HG02623 (cell line): ENCODE results near the gene PFDN2.

ENCODE experiments used
- ATAC-seq: cut with Tn5 transposase; IDR thresholded peaks from one replicate; pipeline ENCODE4 v1.9.1; 2021; ENCODE audit warnings: moderate library complexity; ENCODE audit not compliant: unreplicated experiment

Gene PFDN2

GRCh38 chr1:161061419-161061818, 56.4 kb downstream of the PFDN2 start:
- no peak for ATAC-seq

GRCh38 chr1:161059293-161059692, 58.5 kb downstream of the PFDN2 start:
- no peak for ATAC-seq

GRCh38 chr1:161054805-161055204, 63.0 kb downstream of the PFDN2 start:
- no peak for ATAC-seq

- no peak for ATAC-seq
These were observed 63.6 kb downstream of the PFDN2 start for GRCh38 chr1:161054232-161054631.

- no peak for ATAC-seq
These were observed 64.9 kb downstream of the PFDN2 start for GRCh38 chr1:161052899-161053298.

GRCh38 chr1:161051219-161051618, 66.6 kb downstream of the PFDN2 start:
- no peak for ATAC-seq
